Measurements from ENCODE around the gene RBBP8. TPM values are rescaled to one million over a fixed set of nuclear protein-coding genes. Genes with fewer than 3 reads are reported as not detected.
"Not testable (repeated sequence)": the region's sequence is repeated elsewhere in the genome, so short reads cannot be mapped to it uniquely, and the experiment has no call there.

Gene RBBP8
- total RNA-seq (1 to 10 TPM; 7.6 to 9.8 TPM), polyA plus RNA-seq (1 to 10 TPM; 6.5 to 7.2 TPM)

- Histone ChIP-seq H3K36me3 (ENCODE audit: control insufficient read depth in 4 of 4, insufficient read depth in 3 of 4, low read depth in 1 of 4, low read length in 3 of 4) (no peaks in the 10 kb centered on the region), H3K9ac (ENCODE audit: low read depth in 1 of 2, low read length in 2 of 2) (peak within 1 kb of the TSS; percentile 83 to 91), H3K9me3 (ENCODE audit: control insufficient read depth in 4 of 4, low read length in 3 of 4) (no peaks in the 10 kb centered on the region), H3K27me3 (ENCODE audit: control insufficient read depth in 4 of 4, insufficient read depth in 4 of 4, low read length in 3 of 4) (no peaks in the 10 kb centered on the region), H3K27ac (ENCODE audit: low read depth in 1 of 2, low read length in 2 of 2) (peak within 1 kb of the TSS; percentile 91 to 96), H3K4me1 (ENCODE audit: control insufficient read depth in 4 of 4, insufficient read depth in 4 of 4, low read length in 3 of 4) (peaks cover 0 to 11% (median 3%) of the 10 kb centered on the region in 4 donors), H3K4me3 (ENCODE audit: low read depth in 1 of 3, low read length in 3 of 3) (peak within 1 kb of the TSS; percentile 60 to 95 (median 84))
- DNase-seq (ENCODE audit: low spot score) = peak; percentile 82
- WGBS = under 1% methylated on average over 82 of the region's 82 CpGs
- TF ChIP-seq MAX (IDR thresholded peaks at IDR 0.05) (peak; percentile 11), YY1 (IDR thresholded peaks at IDR 0.05) (peak; percentile 36), RXRA (IDR thresholded peaks at IDR 0.05) (no peak), REST (IDR thresholded peaks at IDR 0.05) (peak; percentile 20), JUND (IDR thresholded peaks at IDR 0.05) (no peak), FOXA1 (IDR thresholded peaks at IDR 0.05) (no peak), RAD21 (IDR thresholded peaks at IDR 0.05) (peak in 1 of 2 donors; percentile 17)
These were observed at the start of gene RBBP8 for GRCh38 chr18:22933206-22933965. RBBP8 (plus strand) TSS chr18:22933328; CDS start chr18:22936852, 3,524 bp downstream.

DNA sequence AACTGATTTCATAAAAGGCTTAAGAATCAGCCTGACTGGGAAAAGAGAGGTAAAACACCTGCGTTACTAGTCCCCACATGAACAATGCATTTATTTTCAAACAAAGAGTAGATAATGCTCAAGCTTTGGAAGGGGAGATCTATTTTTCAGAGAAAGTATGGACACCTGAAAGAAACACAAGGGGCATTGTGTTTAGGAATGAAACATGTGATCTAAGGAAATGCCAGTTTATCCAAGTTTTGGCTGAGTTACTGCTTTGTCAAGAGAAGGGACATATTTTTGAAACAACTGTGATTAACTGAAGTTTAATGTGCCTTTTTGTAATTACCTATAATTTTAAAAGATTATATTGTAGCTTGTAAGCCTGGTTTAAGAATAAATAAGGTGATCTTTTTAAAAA, 49.3 kb upstream of the RBBP8 start:
- TF ChIP-seq MAX (IDR thresholded peaks at IDR 0.05) (no peak), FOXA2 (IDR thresholded peaks at IDR 0.05) (no peak), ATF3 (IDR thresholded peaks at IDR 0.05) (no peak), GABPA (IDR thresholded peaks at IDR 0.05 in 1 of 2, conservative IDR thresholded peaks at IDR 0.05 in 1 of 2) (no peak), RXRA (IDR thresholded peaks at IDR 0.05) (no peak), SP1 (IDR thresholded peaks at IDR 0.05) (no peak), REST (IDR thresholded peaks at IDR 0.05) (no peak), JUND (IDR thresholded peaks at IDR 0.05) (no peak), EGR1 (IDR thresholded peaks at IDR 0.05; ENCODE audit: low read depth in 2 of 2) (no peak), FOXA1 (IDR thresholded peaks at IDR 0.05) (no peak), NR2F2 (IDR thresholded peaks at IDR 0.05) (no peak), ZBTB33 (IDR thresholded peaks at IDR 0.05) (no peak)
- TF ChIP-seq, protein P1, sequence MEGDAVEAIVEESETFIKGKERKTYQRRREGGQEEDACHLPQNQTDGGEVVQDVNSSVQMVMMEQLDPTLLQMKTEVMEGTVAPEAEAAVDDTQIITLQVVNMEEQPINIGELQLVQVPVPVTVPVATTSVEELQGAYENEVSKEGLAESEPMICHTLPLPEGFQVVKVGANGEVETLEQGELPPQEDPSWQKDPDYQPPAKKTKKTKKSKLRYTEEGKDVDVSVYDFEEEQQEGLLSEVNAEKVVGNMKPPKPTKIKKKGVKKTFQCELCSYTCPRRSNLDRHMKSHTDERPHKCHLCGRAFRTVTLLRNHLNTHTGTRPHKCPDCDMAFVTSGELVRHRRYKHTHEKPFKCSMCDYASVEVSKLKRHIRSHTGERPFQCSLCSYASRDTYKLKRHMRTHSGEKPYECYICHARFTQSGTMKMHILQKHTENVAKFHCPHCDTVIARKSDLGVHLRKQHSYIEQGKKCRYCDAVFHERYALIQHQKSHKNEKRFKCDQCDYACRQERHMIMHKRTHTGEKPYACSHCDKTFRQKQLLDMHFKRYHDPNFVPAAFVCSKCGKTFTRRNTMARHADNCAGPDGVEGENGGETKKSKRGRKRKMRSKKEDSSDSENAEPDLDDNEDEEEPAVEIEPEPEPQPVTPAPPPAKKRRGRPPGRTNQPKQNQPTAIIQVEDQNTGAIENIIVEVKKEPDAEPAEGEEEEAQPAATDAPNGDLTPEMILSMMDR (IDR thresholded peaks at IDR 0.05; ENCODE audit: low read depth, low read length, missing input control) = no peak
- H3K27ac ChIP-seq (ENCODE audit: low read depth in 1 of 2, low read length in 2 of 2) = no peak overlapping the region
- no peaks in the 10 kb centered on the region for H3K27me3 ChIP-seq (ENCODE audit: control insufficient read depth in 4 of 4, insufficient read depth in 4 of 4, low read length in 3 of 4)
- no peak for DNase-seq (ENCODE audit: low spot score)
- no peaks in the 10 kb centered on the region for H3K36me3 ChIP-seq (ENCODE audit: control insufficient read depth in 4 of 4, insufficient read depth in 3 of 4, low read depth in 1 of 4, low read length in 3 of 4)
- peaks cover 0 to 4% (median 1%) of the 10 kb centered on the region in 4 donors for H3K4me1 ChIP-seq (ENCODE audit: control insufficient read depth in 4 of 4, insufficient read depth in 4 of 4, low read length in 3 of 4)
- WGBS = 92% methylated on average over 1 of the region's 1 CpG
- no peaks in the 10 kb centered on the region for H3K9me3 ChIP-seq (ENCODE audit: control insufficient read depth in 4 of 4, low read length in 3 of 4)
- no peak overlapping the region for H3K9ac ChIP-seq (ENCODE audit: low read depth in 1 of 2, low read length in 2 of 2)
- no peak overlapping the region for H3K4me3 ChIP-seq (ENCODE audit: low read depth in 1 of 3, low read length in 3 of 3)

DNA sequence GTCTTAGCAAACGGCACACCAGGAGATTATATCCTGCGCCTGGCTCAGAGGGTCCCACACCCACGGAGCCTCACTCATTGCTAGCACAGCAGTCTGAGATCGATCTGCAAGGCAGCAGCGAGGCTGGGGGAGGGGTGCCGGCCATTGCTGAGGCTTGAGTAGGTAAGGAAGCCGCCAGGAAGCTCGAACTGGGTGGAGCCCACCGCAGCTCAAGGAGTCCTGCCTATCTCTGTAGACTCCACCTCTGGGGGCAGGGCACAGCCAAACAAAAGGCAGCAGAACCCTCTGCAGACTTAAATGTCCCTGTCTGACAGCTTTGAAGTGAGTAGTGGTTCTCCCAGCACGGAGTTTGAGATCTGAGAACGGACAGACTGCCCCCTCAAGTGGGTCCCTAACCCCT, 47.4 kb upstream of the RBBP8 start:
- not testable (repeated sequence) for H3K9ac ChIP-seq (ENCODE audit: low read depth in 1 of 2, low read length in 2 of 2); H3K4me1 ChIP-seq (ENCODE audit: control insufficient read depth in 4 of 4, insufficient read depth in 4 of 4, low read length in 3 of 4); DNase-seq (ENCODE audit: low spot score); H3K36me3 ChIP-seq (ENCODE audit: control insufficient read depth in 4 of 4, insufficient read depth in 3 of 4, low read depth in 1 of 4, low read length in 3 of 4); H3K27me3 ChIP-seq (ENCODE audit: control insufficient read depth in 4 of 4, insufficient read depth in 4 of 4, low read length in 3 of 4); H3K4me3 ChIP-seq (ENCODE audit: low read depth in 1 of 3, low read length in 3 of 3); H3K27ac ChIP-seq (ENCODE audit: low read depth in 1 of 2, low read length in 2 of 2); H3K9me3 ChIP-seq (ENCODE audit: control insufficient read depth in 4 of 4, low read length in 3 of 4)
- WGBS = 94% methylated on average over 11 of the region's 11 CpGs

Data from liver (tissue), 9 donors.